HG03064 (cell line): ENCODE data around the gene UGT1A9.

ENCODE experiments used
- ATAC-seq: cut with Tn5 transposase; IDR thresholded peaks from one replicate; pipeline ENCODE4 v1.9.1; 2021; ENCODE audit warnings: low read depth; ENCODE audit not compliant: unreplicated experiment

The UGT1A9 gene

DNA sequence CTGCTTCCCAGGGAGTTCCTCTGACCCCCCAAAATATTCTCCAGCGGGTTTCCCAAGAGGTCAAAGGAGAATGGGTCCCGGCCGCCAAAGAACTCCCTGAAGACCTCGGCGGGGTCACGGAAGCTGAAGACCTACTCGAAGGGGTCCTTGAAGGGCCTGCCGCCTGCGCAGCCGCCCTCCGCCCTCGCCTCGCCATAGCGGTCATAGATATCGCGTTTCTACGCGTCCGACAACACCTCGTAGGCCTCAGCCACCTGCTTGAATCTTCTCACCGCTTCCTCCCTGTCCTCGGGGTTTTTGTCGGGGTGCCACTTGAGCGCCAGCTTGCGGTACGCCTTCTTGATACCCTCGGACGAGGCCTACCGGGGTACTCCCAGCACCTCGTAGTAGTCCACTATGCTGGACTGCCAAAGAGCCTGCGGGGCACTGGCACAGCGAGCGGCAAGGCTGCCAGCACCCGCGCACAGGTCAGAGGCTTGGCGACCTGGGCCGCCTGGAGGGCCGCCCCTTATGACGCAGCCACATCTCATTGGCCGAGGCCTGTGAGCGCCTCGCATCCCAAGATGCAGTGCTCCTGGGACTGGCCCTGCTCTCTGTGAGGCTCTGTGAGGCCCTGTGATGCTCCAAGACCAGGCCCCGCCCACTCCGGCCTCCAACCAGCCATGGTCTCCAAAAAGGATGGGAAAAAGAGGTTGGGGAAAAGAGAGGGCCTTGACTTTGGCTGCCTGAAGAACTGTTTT, 83.3 kb downstream of the UGT1A9 start:
- ATAC-seq = no peak

DNA sequence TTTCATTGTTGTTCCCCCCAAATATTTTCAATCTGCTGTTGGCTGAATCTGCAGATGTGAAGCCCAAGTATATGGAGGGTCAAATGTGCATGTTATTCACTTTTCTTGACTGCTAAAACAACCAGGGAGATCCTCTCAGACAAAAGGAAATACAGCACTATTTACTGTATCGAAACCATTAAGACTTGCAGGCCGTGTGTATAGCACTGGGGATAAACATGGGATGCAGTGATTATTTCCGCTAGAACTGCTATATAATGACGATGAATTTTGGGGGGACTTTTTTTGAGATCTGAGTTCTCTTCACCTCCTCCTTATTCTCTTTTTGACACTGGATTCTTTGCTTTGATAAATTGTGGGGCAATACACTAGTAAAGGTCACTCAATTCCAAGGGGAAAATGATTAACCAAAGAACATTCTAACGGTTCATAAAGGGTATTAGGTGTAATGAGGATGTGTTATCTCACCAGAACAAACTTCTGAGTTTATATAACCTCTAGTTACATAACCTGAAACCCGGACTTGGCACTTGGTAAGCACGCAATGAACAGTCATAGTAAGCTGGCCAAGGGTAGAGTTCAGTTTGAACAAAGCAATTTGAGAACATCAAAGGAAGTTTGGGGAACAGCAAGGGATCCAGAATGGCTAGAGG, 84.9 kb downstream of the UGT1A9 start:
- ATAC-seq = no peak

DNA sequence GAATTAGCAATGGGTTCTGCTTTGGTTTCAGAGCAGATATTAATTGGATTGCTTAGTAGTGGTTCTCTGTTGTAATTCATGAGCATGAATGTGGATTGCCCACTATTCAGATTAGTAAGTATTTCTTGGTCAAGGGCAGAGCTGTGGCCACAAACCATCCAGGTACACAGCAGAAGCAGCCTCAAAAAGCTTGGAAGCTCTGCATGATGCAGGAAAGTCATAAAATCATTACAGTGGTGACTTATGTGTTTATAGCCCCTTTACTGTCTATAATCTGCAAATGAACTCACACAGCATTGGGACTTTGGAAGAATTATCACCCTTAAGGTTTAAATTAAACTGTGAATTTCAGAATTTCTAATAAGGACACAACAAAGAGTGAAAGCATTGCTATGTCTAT, 86.4 kb downstream of the UGT1A9 start:
- no peak for ATAC-seq

DNA sequence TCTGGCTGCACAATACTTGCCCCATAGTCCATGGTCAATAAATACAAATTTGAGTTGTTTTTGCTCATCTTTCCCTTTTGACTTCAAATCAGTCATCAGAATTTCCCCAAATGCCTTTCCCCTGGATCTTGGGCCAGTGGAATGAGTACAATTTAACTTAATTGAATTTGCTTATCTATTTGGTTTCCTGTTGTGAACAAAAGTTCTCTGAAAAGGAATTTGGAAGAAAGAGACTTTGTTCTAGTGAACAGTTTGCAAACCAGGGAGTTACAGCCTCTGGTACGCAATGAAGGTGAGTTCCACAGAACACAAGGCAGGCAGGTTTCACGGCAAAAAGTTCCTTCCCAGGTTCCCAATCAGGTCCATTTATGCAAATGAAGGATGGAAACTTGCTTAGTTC, 87.2 kb downstream of the UGT1A9 start:
- ATAC-seq = no peak

DNA sequence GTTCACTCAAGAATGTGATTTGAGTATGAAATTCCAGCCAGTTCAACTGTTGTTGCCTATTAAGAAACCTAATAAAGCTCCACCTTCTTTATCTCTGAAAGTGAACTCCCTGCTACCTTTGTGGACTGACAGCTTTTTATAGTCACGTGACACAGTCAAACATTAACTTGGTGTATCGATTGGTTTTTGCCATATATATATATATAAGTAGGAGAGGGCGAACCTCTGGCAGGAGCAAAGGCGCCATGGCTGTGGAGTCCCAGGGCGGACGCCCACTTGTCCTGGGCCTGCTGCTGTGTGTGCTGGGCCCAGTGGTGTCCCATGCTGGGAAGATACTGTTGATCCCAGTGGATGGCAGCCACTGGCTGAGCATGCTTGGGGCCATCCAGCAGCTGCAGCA, 88.3 kb downstream of the UGT1A9 start, which contains the start of gene UGT1A1:
Gene UGT1A1, plus strand, starts transcription at position 228 of the 400 bp plus-strand sequence. Its CDS starts 18 bp downstream, at position 246.
- ATAC-seq = no peak

DNA sequence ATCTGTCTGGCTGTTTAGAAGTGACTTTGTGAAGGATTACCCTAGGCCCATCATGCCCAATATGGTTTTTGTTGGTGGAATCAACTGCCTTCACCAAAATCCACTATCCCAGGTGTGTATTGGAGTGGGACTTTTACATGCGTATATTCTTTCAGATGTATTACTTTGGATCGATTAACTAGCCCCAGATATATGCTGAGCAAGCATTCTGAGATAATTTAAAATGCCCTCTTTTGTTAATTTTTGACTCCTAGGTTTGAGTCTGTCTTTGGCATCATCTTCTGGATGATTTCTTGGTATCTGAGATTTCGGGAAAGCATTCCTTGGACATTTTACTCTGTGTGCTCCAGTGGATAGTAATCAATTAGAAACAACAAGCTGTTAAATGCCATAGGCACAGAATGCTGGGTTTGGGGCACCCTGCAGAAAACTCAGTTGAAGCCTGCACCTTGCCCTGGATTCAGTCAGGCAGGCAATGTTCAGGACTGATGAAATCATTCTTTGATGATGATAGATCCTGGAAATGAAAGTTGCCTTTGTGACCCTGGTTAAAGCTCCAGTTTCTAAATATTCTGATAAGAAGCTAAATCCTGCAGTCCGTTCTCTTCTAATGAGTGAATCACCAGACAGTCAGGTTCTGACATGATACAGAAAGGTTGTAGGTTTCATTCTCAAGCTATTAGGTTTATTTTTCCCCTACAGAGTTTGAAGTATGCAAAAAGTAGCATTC, 89.5 kb downstream of the UGT1A9 start:
- ATAC-seq = no peak

DNA sequence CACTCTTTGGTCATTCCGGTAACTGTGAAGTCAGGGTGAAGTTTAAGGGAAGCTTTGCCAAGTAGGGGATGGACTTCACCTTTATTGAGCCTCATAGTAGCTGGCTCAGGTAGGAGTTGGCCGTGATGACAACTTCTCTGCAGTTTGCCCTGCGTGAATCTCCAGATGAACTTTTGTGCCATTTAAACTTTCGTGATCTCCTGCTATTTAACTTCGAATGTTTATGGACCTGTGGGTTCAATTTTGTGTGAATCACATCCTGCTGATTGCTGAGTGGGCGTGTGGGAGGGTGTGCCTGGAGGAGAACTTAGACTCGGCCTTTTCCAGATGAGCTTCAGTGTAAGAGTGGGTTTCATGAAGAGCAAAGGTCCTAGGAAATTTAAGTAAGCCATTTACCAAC, 92.6 kb downstream of the UGT1A9 start:
- no peak for ATAC-seq

DNA sequence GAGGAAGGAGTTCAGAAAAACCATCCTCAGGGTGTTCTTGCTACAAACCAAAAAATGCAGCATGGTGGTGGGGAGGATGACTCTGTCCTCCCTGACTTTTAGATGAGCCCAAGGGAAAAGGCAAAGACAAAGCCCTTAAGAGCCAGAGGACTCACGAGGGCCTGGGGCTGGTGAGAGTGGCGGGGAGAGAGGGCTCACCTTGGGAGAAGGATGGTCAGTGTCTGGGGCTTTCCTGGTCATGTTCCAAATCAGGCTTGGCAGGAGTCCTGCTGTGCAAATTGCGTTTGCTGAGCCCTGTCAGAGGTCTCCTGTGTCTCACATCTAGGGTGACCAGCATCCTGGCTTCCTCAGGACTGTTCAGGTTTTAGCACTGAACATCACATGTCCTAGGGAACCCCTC, 93.1 kb downstream of the UGT1A9 start:
- ATAC-seq = no peak

GRCh38 chr2:233766416-233766815, 94.7 kb downstream of the UGT1A9 start:
- ATAC-seq = no peak

- ATAC-seq = no peak
Observed at GRCh38 chr2:233768076-233768475, 96.4 kb downstream of the UGT1A9 start.

- no peak for ATAC-seq
Observed at GRCh38 chr2:233769260-233769659, 97.6 kb downstream of the UGT1A9 start.

- ATAC-seq = no peak
Observed at GRCh38 chr2:233772153-233772552, 100.5 kb downstream of the UGT1A9 start.

- ATAC-seq = no peak
Observed at GRCh38 chr2:233772583-233772982, 100.9 kb downstream of the UGT1A9 start.

DNA sequence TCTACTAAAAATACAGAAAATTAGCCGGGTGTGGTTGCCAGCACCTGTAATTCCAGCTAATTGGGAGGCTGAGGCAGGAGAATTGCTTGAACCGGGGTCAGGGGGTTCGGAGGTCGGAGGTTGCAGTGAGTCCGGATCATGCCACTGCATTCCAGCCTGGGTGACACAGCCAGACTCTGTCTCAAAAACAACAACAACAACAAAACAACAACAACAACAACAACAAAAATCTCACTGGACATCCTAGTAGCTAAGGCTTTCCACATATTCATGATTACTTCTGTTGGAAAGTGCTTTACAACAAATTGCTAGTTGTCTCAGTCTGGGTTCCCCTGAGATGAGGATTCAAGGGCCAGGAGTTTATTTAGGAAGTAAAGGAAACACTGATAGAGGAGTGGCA, 102.2 kb downstream of the UGT1A9 start:
- no peak for ATAC-seq

- no peak for ATAC-seq
Observed at GRCh38 chr2:233775414-233775813, 103.7 kb downstream of the UGT1A9 start.

GRCh38 chr2:233778030-233778429, 106.3 kb downstream of the UGT1A9 start, which contains the start of gene MROH2A:
Gene MROH2A, plus strand, starts transcription at chr2:233778330. Its CDS starts 1,029 bp downstream, at chr2:233779359.
- ATAC-seq = no peak

DNA sequence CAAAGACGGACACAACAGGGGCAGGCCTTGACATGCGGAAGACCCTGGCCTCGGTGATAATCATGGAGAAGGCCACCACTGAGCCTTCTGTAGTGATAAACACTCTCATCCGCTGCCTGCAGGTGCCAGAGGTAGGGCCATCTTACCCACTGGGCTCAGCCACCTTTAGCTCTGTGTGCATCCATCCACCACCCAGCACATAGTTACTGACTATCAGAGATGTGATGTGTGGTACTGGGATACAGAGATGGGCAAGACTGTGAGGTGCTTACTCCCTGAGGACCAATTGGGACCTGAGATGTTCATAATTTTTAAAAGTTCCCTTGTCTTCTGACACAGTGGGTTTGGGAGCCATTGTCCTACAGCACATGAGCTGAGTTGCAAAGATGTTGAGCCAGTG, 108.0 kb downstream of the UGT1A9 start:
- no peak for ATAC-seq

DNA sequence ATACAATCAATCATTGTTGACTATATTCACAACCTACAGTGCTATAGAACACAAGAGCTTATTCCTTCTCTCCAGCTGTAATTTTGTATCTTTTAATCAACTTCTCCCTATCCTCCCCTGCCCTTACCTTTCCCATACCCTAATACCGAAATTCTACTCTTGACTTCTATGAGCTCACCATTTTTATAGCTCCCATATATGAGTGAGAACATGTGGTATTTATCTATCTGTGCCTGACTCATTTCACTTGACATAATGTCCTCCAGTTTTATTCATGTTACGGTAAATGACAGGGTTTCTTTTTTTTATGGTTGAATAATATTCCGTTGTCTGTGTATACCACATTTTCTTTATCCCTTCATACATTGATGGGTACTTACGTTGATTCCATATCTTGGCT, 109.1 kb downstream of the UGT1A9 start:
- ATAC-seq = no peak

- no peak for ATAC-seq
Observed at GRCh38 chr2:233789554-233789953, 117.9 kb downstream of the UGT1A9 start.

DNA sequence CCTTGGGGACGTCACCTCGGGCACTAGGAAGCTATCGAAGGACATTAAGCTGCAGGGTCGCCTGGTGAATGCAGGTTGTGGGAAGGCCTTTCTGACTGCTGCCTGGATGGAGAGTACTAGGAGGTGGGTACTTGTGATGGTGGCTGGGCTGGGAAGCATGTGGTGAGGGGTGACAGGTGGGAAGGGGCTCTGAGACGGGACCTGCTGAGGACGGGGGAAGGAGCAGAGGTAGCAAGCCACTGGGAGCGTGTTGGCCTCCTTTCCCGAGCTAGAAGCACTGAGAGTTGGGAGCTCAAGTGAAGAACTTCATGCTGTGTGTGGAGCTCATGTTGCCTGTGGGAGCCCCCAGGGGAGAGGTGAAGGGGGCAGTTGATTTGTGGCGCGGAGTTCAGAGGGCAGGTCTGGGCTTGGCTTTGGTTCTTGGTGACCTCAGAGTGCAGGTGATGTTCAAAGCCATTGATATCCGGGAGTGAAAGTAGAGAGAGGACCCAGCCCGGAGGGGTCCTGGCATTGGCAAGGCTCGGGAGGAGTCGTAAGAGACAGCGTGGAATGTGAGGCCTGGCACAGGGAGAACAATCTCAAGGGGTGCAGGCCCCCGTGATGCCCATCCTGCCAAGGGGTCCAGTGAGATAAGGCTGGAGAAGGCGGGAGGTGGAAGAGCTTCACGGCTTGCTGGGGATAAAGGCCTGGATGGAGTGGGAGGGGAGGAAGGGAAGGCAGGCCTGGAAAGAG, 119.6 kb downstream of the UGT1A9 start:
- no peak for ATAC-seq

DNA sequence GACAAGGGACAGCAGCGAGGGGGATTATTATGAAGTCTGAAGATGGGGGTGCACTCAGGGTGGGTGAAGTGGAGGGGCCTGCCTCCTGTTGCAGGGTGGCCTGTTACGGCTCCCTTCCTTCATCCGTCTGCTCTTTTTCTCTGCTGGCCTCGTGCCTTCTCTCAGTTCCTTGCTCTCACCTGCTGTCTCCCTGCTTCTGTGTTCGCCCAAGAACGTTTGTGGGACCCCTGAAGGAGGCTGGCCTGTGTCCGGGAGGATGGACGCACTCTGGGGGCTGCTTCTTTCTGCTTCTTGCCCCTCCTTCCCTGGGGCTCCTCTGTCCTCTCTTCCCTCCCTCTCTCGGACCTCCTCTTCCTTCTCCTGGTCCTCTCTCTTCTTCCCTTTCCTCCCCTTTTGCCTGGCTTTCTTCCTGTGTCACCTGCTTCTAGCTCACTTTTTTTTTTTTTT, 120.2 kb downstream of the UGT1A9 start:
- ATAC-seq = no peak
